Adrenal gland (tissue), 12 donors: Measurements from ENCODE around the gene GRIN3B. TPM values are rescaled to one million over a fixed set of nuclear protein-coding genes. Genes with fewer than 3 reads are reported as not detected.

Source experiments
- DNase-seq, 7 donors: peaks; one replicate each; pipeline ENCODE4 v3.0.0-alpha.2; 2019 to 2020
- H3K27ac ChIP-seq, 5 donors: fragments of 200-600 bp; sonication (generic) in 4 of 5; 1 replicate in 3 of 5; 2 replicates in 2 of 5; pipeline versions ENCODE4 v1.5.1 to v1.8.0; 2016 to 2020; ENCODE audit warnings: mild to moderate bottlenecking in 1 of 5
- H3K27me3 ChIP-seq: fragments of 200-600 bp; 2 replicates; pipeline ENCODE4 v1.8.0; 2021
- H3K36me3 ChIP-seq, 2 donors: fragments of 200-600 bp; replicated peaks in 1 of 2; 1 replicate in 1 of 2; 2 replicates in 1 of 2; pipeline versions ENCODE4 v1.5.1 to v1.8.0; 2018 to 2022
- H3K4me1 ChIP-seq, 2 donors: fragments of 200-600 bp; replicated peaks in 1 of 2; 1 replicate in 1 of 2; 2 replicates in 1 of 2; pipeline versions ENCODE4 v1.5.1 to v1.8.0; 2018 to 2021
- H3K4me3 ChIP-seq, 4 donors: fragments of 200-600 bp; sonication (generic) in 3 of 4; one replicate each; pipeline ENCODE4 v1.5.1; 2016 to 2018
- H3K9me3 ChIP-seq, 3 donors: fragments of 200-600 bp; sonication (generic) in 1 of 3; replicated peaks in 1 of 3; 1 replicate in 2 of 3; 2 replicates in 1 of 3; pipeline versions ENCODE4 v1.5.1 to v1.8.0; 2016 to 2021
- POLR2A ChIP-seq, 2 donors: fragments of 450-650 bp; IDR thresholded peaks; one replicate each; pipeline ENCODE4 v1.6.1; 2017; ENCODE audit warnings: antibody characterized with exemption in 2 of 2, mild to moderate bottlenecking in 2 of 2, moderate library complexity in 1 of 2
- WGBS, 4 donors: extraction: QIAGEN DNeasy Blood & Tissue Kit in 2 of 4; methylation state at CpG; one replicate each; pipeline versions ENCODE4 v1.1.5 to v1.1.7; 2013 to 2017; 5-methylcytosine and 5-hydroxymethylcytosine counted together
- intact Hi-C, 2 donors: fragments of 100-400 bp; cut with DNase I; formaldehyde crosslinking; loops; one replicate each; pipeline versions ENCODE4 v1.14.1 to v1.15.0; 2022 to 2023
- polyA plus RNA-seq, 3 donors: library from polyadenylated mRNA; stranded (reverse); fragments of 200-250 nt in 2 of 3; fragments of 350-450 nt in 1 of 3; fragmentation: Illumina TruSeq in 1 of 3; extraction: RNeasy Lipid Tissue Mini Kit (QIAGEN cat#74804) in 1 of 3; gene quantifications; one replicate each; pipeline ENCODE4 v1.2.3, GENCODE V29; 2013 to 2014
- total RNA-seq, 9 donors: library from RNA; depleted of rRNA in 4 of 9; stranded (reverse); fragments of >200 nt in 4 of 9; fragments of 120-200 nt in 1 of 9; fragmentation: NEBNext Ultra II Directional in 1 of 9; extraction: Animal tissue kit (Norgen Biotek cat#: 25700) in 1 of 9; gene quantifications; one replicate each; pipeline versions ENCODE4 v1.1.0 to v1.2.4, GENCODE V29; 2013 to 2023
- TF ChIP-seq, protein P1 (sequence below), 6 experiments: fragments of 450-650 bp in 4 of 6; fragments of 200-600 bp in 2 of 6; sonication (generic) in 1 of 6; IDR thresholded peaks; 1 replicate in 5 of 6; 2 replicates in 1 of 6; pipeline versions ENCODE4 v1.5.1 to v1.8.0; 2016 to 2021; ENCODE audit warnings: antibody characterized with exemption in 6 of 6, mild to moderate bottlenecking in 2 of 6, moderate library complexity in 1 of 6
- donor health status: healthy with polysubstance abuse.
- donor health status: Bipolar disorder and iron deficiency.
- donor health status: DM: yes; HTN: yes; CAD: no.
- donor health status: DM: no; HTN: no; CAD: no.
- donor health status: DM: no; HTN: no; CAD: no.
- donor health status: DM: yes; HTN: yes; CAD: no.

Gene GRIN3B
- total and polyA plus RNA-seq, 12 donors = 0.08 to 0.24 (median 0.16) TPM; not detected in 8

DNA sequence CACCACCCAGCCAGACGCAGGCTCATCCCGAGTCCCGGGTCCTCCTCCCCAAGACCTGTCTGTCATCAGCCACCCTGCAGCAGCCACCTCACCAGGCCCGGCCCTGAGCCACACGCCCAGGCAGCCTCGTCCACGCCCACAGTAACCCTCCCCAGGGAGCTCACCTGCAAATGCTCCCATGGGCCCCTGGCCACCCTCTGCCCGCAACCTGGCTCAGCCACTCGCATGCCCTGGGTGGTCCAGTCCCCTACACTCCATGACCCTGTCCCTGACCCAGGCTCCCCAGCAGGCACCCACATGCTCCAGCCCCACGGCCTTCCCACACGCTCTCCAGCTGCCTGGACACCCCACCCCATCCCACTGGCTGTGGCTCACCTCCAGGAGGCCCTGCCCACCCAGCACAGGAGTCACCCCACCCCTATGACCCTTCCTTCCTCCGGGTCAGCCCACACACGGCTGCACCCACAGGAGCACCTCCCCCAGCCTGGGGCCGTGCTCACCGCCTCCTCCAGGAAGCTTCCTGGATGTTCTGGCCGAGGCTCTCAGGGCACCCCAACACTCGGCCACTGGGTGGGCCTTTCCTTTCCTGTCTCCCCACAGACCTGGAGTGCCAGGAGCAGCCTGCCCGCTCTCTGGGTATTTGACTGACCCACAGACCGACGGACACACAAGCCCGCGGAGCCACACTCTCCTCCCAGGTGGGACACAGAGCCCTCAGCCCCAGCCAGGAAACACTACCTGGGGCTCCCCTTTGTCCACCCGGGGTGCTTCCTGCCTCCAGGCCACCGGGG lies 17.1 kb downstream of the GRIN3B start:
- DNase-seq = peak in 2 of 7 donors; percentile 41 to 53
- H3K36me3 ChIP-seq = peaks cover 0 to 19% of the 10 kb centered on the region in 2 donors
- WGBS, 4 donors = 48 to 70% (median 59%) methylated on average over 10 to 24 of the region's 24 CpGs
- H3K4me1 ChIP-seq = peaks cover 27 to 48% of the 10 kb centered on the region in 2 donors
- intact Hi-C loops = no loop called here
- no peak overlapping the region for H3K4me3 ChIP-seq
- no peaks in the 10 kb centered on the region for H3K27me3 ChIP-seq
- no peaks in the 10 kb centered on the region for H3K9me3 ChIP-seq
- H3K27ac ChIP-seq = peak overlapping the region in 3 of 5 donors; percentile 54 to 90 (median 86)
- TF ChIP-seq, protein P1, sequence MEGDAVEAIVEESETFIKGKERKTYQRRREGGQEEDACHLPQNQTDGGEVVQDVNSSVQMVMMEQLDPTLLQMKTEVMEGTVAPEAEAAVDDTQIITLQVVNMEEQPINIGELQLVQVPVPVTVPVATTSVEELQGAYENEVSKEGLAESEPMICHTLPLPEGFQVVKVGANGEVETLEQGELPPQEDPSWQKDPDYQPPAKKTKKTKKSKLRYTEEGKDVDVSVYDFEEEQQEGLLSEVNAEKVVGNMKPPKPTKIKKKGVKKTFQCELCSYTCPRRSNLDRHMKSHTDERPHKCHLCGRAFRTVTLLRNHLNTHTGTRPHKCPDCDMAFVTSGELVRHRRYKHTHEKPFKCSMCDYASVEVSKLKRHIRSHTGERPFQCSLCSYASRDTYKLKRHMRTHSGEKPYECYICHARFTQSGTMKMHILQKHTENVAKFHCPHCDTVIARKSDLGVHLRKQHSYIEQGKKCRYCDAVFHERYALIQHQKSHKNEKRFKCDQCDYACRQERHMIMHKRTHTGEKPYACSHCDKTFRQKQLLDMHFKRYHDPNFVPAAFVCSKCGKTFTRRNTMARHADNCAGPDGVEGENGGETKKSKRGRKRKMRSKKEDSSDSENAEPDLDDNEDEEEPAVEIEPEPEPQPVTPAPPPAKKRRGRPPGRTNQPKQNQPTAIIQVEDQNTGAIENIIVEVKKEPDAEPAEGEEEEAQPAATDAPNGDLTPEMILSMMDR (IDR thresholded peaks at IDR 0.05) = no peak
- no peak for TF ChIP-seq POLR2A (IDR thresholded peaks at IDR 0.05)

DNA sequence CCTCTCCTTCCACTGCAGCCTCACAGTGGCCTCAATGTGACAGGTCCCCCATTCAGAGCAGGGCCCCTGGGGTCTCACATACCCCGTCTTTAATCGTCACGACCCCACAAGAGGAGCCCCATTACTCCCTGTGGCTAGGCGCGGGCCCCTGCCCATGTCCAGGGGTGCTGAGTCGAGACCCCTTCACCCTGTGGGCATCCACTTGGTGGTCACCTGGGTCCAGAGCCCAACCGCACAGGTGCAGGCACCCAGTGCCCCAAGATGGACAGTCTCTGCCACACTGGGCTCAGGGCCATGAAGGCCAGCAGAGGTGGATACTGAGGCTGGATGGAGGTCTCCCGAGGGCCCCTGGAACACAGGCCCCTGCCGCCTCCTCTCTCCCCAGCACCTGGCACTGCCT lies 17.7 kb downstream of the GRIN3B start:
- intact Hi-C loops = no loop called here
- TF ChIP-seq, protein P1 (IDR thresholded peaks at IDR 0.05) = no peak
- TF ChIP-seq POLR2A (IDR thresholded peaks at IDR 0.05) = no peak

DNA sequence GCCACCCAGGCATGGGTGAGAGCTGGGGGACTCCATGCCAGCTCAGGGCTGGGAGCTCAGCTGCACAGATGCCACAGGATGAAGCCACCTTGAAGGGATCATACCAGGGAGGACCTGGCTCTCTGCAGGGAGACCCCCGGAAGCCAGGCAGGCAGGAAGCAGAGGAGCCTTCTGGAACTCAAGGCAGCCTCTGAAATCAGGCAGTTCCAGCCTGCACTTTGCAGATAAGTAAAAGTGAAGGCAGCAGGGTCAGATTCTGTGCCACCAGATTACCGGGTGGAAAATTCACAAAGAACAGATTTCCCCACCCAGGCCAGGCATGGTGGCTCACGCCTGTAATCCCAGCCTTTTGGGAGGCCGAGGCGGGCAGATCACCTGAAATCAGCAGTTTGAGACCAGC lies 18.2 kb downstream of the GRIN3B start:
- DNase-seq = no peak
- Histone ChIP-seq H3K9me3 (no peaks in the 10 kb centered on the region), H3K4me1 (peaks cover 27 to 51% of the 10 kb centered on the region in 2 donors), H3K27ac (peak overlapping the region in 1 of 5 donors; percentile 90), H3K36me3 (peaks cover 0 to 9% of the 10 kb centered on the region in 2 donors), H3K27me3 (no peaks in the 10 kb centered on the region), H3K4me3 (no peak overlapping the region)
- 65 to 75% (median 72%) methylated on average over 5 of the region's 5 CpGs for WGBS, 4 donors
- no peak for TF ChIP-seq POLR2A (IDR thresholded peaks at IDR 0.05)
- TF ChIP-seq, protein P1 (IDR thresholded peaks at IDR 0.05) = no peak
- intact Hi-C loops = no loop called here

More for the DNA sequence above, 17.7 kb downstream of the GRIN3B start:
- WGBS, 4 donors = 84 to 90% (median 89%) methylated on average over 7 to 9 of the region's 9 CpGs; no CpG with 5 or more reads in 1 of the 4 donors
- no peak overlapping the region for H3K4me3 ChIP-seq
- H3K27ac ChIP-seq = peak overlapping the region in 2 of 5 donors; percentile 86 to 90
- H3K36me3 ChIP-seq = peaks cover 0 to 13% of the 10 kb centered on the region in 2 donors
- no peaks in the 10 kb centered on the region for H3K27me3 ChIP-seq
- no peak for DNase-seq
- H3K4me1 ChIP-seq = peaks cover 27 to 49% of the 10 kb centered on the region in 2 donors
- no peaks in the 10 kb centered on the region for H3K9me3 ChIP-seq

DNA sequence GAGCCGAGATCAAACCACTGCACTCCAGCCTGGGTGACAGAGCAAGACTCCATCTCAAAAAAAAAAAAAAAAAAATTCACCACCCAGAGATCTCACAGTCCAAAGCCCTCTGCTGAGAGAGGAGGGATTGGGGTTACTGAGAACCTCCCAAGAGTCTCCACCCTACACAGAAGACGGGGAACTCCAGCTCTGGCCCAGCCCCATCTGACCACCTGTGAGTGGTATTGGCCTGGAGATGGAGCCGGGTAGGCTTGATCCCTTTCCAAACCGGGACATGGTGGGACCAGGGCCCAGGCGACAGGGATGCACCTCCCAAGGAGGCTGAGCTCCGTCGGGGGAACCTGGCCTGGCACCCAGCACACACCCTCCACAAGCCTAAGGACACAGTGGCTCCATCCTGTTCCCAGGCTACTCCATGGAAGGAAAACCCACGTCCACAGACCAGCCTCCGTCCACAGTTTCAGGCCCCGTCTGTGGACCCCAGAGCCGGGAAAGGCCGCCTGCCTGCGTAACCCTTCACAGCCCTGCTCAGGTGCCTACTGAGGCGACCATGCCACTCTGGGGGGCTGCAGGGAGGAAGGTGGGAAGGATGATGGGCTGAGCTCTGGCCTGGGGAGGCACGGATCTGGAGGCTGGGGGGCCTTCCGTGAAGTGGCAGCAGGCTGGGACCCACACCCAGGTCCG lies 18.9 kb downstream of the GRIN3B start:
- peaks cover 0 to 2% of the 10 kb centered on the region in 2 donors for H3K36me3 ChIP-seq
- TF ChIP-seq, protein P1 (IDR thresholded peaks at IDR 0.05) = no peak
- TF ChIP-seq POLR2A (IDR thresholded peaks at IDR 0.05) = no peak
- intact Hi-C loops = no loop called here
- H3K4me1 ChIP-seq = peaks cover 27 to 51% of the 10 kb centered on the region in 2 donors
- H3K27me3 ChIP-seq = no peaks in the 10 kb centered on the region
- H3K9me3 ChIP-seq = no peaks in the 10 kb centered on the region
- no peak for DNase-seq
- H3K27ac ChIP-seq = peak overlapping the region in 1 of 5 donors; percentile 90
- WGBS, 4 donors = 43 to 48% (median 44%) methylated on average over 6 to 17 of the region's 17 CpGs
- H3K4me3 ChIP-seq = peak overlapping the region in 1 of 4 donors; percentile 99
